Type B pancreatic cell (in vitro differentiated cells): ENCODE measurements around the gene ZNF668. TPM values are rescaled to one million over a fixed set of nuclear protein-coding genes. Genes with fewer than 3 reads are reported as not detected.

ENCODE experiments used
- DNase-seq: peaks from one replicate; pipeline ENCODE4 v3.0.0; 2021; ENCODE audit warnings: mixed read lengths; ENCODE audit not compliant: unreplicated experiment; ENCODE audit errors: extremely low spot score
- H3K27ac Mint-ChIP-seq: 2 replicates; pipeline ENCODE4 v1.8.0; 2021; ENCODE audit warnings: mild to moderate bottlenecking, mixed read lengths
- H3K27me3 Mint-ChIP-seq: 2 replicates; pipeline ENCODE4 v1.8.0; 2021; ENCODE audit warnings: mixed read lengths
- H3K36me3 Mint-ChIP-seq: 2 replicates; pipeline ENCODE4 v1.8.0; 2021; ENCODE audit warnings: mixed read lengths
- H3K4me1 Mint-ChIP-seq: one replicate; pipeline ENCODE4 v1.8.0; 2021; ENCODE audit warnings: mixed read lengths; ENCODE audit not compliant: unreplicated experiment
- H3K4me3 Mint-ChIP-seq: 2 replicates; pipeline ENCODE4 v1.8.0; 2021; ENCODE audit warnings: mild to moderate bottlenecking, mixed read lengths
- H3K9me3 Mint-ChIP-seq: 2 replicates; pipeline ENCODE4 v1.8.0; 2021; ENCODE audit warnings: mixed read lengths
- total RNA-seq: library from RNA; stranded (reverse); gene quantifications from 2 replicates; pipeline ENCODE4 v1.2.1, GENCODE V29; 2021; ENCODE audit warnings: low replicate concordance
- TF ChIP-seq, protein P1 (sequence below): fragments of 200-600 bp; sonication (generic); conservative IDR thresholded peaks from 2 replicates; pipeline ENCODE4 v1.5.0; 2021; ENCODE audit warnings: antibody characterized with exemption, mild to moderate bottlenecking

ZNF668 gene
- total RNA-seq, 1 donor from 2014 or later, result 13.4 TPM

DNA sequence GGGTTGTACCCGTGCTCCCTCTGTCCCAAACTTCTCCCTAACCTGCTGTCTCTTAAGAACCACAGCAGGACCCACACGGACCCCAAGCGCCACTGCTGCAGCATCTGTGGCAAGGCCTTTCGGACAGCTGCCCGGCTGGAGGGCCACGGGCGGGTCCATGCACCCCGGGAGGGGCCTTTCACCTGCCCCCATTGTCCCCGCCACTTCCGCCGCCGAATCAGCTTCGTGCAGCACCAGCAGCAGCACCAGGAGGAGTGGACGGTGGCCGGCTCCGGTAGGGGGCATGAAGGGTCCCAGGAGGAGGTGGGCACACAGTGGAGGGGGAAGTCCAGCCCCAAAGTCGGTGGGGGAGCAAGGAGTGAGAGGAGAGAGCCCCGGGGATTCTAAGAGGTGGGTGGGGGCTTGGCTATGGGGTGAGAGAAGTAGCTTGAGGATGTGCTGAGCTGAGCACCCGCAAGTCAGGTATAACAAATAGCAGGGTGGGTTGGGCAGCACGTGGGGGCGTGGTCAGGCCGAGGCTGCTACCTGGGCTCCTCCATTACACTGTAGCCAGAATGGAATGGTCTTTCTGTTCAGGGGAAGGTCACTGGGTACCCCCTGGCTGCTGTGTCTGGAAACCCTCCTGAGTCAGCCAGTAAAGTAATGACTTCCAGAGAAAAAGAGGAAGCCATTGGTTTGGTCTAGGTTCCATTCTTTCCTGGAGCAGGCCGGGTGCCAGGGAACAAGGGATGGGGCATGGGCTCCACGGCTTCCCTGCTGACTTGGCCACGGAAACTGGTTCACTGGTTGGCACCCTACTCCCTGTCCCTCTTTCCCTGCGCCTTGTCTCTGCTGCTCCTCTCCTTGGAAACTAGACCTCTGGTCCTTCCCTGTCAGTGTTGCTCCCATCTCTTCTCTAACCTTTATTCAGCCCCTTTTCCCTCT, 7.7 kb upstream of the ZNF668 start:
- DNase-seq, result no peak
- peaks cover 5% of the 10 kb centered on the region for H3K36me3 Mint-ChIP-seq
- TF ChIP-seq, protein P1, sequence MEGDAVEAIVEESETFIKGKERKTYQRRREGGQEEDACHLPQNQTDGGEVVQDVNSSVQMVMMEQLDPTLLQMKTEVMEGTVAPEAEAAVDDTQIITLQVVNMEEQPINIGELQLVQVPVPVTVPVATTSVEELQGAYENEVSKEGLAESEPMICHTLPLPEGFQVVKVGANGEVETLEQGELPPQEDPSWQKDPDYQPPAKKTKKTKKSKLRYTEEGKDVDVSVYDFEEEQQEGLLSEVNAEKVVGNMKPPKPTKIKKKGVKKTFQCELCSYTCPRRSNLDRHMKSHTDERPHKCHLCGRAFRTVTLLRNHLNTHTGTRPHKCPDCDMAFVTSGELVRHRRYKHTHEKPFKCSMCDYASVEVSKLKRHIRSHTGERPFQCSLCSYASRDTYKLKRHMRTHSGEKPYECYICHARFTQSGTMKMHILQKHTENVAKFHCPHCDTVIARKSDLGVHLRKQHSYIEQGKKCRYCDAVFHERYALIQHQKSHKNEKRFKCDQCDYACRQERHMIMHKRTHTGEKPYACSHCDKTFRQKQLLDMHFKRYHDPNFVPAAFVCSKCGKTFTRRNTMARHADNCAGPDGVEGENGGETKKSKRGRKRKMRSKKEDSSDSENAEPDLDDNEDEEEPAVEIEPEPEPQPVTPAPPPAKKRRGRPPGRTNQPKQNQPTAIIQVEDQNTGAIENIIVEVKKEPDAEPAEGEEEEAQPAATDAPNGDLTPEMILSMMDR, result no peak
- H3K4me3 Mint-ChIP-seq, result no peak overlapping the region
- peaks cover 5% of the 10 kb centered on the region for H3K4me1 Mint-ChIP-seq
- H3K9me3 Mint-ChIP-seq, result no peaks in the 10 kb centered on the region
- H3K27me3 Mint-ChIP-seq, result no peaks in the 10 kb centered on the region
- peak overlapping the region; percentile 20 for H3K27ac Mint-ChIP-seq

- Mint-ChIP-seq H3K27ac (no peak overlapping the region), H3K4me1 (peaks cover 5% of the 10 kb centered on the region), H3K36me3 (peaks cover 5% of the 10 kb centered on the region), H3K4me3 (no peak overlapping the region), H3K9me3 (no peaks in the 10 kb centered on the region), H3K27me3 (no peaks in the 10 kb centered on the region)
- no peak for DNase-seq
- TF ChIP-seq, protein P1, result no peak
Measured at GRCh38 chr16:31080756-31081419, 6.8 kb upstream of the ZNF668 start.

DNA sequence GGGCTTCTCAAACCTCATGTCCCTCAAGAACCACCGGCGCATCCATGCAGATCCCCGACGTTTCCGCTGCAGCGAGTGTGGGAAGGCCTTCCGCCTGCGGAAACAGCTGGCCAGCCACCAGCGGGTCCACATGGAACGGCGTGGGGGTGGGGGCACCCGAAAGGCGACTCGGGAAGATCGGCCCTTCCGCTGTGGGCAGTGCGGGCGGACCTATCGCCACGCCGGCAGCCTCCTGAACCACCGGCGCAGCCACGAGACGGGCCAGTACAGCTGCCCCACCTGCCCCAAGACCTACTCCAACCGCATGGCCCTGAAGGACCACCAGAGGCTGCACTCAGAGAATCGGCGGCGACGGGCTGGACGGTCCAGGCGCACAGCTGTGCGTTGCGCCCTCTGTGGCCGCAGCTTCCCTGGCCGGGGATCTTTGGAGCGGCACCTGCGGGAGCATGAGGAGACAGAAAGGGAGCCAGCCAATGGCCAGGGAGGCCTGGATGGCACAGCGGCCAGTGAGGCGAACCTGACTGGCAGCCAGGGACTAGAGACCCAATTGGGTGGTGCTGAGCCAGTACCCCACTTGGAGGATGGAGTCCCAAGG, 6.1 kb upstream of the ZNF668 start:
- TF ChIP-seq, protein P1, result no peak
- Mint-ChIP-seq H3K4me3 (no peak overlapping the region), H3K27me3 (no peaks in the 10 kb centered on the region), H3K9me3 (no peaks in the 10 kb centered on the region), H3K27ac (no peak overlapping the region), H3K36me3 (peaks cover 5% of the 10 kb centered on the region), H3K4me1 (peaks cover 6% of the 10 kb centered on the region)
- DNase-seq, result no peak

DNA sequence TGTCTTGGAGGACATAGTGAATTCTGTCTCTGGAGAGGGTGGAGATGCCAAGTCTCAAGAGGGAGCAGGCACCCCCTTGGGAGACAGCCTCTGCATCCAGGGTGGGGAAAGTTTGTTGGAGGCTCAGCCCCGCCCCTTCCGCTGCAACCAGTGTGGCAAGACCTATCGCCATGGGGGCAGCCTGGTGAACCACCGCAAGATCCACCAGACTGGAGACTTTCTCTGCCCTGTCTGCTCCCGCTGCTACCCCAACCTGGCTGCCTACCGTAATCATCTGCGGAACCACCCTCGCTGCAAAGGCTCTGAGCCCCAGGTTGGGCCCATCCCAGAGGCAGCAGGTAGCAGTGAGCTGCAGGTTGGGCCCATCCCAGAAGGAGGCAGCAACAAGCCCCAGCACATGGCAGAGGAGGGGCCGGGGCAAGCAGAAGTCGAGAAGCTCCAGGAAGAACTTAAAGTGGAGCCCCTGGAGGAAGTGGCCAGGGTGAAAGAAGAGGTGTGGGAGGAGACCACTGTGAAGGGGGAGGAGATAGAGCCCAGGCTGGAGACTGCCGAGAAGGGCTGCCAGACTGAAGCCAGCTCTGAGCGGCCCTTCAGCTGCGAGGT, 5.4 kb upstream of the ZNF668 start:
- TF ChIP-seq, protein P1, result no peak
- H3K9me3 Mint-ChIP-seq, result no peaks in the 10 kb centered on the region
- peaks cover 13% of the 10 kb centered on the region for H3K4me1 Mint-ChIP-seq
- no peaks in the 10 kb centered on the region for H3K27me3 Mint-ChIP-seq
- H3K27ac Mint-ChIP-seq, result no peak overlapping the region
- DNase-seq, result no peak
- H3K4me3 Mint-ChIP-seq, result no peak overlapping the region
- peaks cover 11% of the 10 kb centered on the region for H3K36me3 Mint-ChIP-seq

DNA sequence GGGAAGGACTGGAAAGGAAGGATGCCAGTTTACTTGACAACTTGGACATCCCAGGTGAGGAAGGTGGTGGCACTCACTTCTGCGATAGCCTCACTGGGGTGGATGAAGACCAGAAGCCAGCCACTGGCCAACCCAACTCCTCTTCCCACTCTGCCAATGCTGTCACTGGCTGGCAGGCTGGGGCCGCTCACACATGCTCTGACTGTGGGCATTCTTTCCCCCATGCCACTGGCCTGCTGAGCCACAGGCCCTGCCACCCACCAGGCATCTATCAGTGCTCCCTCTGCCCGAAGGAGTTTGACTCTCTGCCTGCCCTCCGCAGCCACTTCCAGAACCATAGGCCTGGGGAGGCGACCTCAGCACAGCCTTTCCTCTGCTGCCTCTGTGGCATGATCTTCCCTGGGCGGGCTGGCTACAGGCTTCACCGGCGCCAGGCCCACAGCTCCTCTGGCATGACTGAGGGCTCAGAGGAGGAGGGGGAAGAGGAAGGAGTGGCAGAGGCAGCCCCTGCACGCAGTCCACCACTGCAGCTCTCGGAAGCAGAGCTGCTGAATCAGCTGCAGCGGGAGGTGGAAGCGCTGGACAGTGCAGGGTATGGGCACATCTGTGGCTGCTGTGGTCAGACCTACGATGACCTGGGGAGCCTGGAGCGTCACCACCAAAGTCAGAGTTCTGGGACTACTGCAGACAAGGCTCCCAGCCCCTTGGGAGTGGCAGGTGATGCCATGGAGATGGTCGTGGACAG, 4.7 kb upstream of the ZNF668 start:
- H3K36me3 Mint-ChIP-seq, result peaks cover 11% of the 10 kb centered on the region
- peaks cover 13% of the 10 kb centered on the region for H3K4me1 Mint-ChIP-seq
- H3K27ac Mint-ChIP-seq, result no peak overlapping the region
- H3K4me3 Mint-ChIP-seq, result no peak overlapping the region
- TF ChIP-seq, protein P1, result no peak
- no peaks in the 10 kb centered on the region for H3K9me3 Mint-ChIP-seq
- no peak for DNase-seq
- no peaks in the 10 kb centered on the region for H3K27me3 Mint-ChIP-seq
